DMS79 (cell line): ENCODE measurements around the gene NEBL.

Experiments used
- DNase-seq: peaks from one replicate; lab custom pipeline; 2025; lab: John Stamatoyannopoulos, UW

NEBL gene

DNA sequence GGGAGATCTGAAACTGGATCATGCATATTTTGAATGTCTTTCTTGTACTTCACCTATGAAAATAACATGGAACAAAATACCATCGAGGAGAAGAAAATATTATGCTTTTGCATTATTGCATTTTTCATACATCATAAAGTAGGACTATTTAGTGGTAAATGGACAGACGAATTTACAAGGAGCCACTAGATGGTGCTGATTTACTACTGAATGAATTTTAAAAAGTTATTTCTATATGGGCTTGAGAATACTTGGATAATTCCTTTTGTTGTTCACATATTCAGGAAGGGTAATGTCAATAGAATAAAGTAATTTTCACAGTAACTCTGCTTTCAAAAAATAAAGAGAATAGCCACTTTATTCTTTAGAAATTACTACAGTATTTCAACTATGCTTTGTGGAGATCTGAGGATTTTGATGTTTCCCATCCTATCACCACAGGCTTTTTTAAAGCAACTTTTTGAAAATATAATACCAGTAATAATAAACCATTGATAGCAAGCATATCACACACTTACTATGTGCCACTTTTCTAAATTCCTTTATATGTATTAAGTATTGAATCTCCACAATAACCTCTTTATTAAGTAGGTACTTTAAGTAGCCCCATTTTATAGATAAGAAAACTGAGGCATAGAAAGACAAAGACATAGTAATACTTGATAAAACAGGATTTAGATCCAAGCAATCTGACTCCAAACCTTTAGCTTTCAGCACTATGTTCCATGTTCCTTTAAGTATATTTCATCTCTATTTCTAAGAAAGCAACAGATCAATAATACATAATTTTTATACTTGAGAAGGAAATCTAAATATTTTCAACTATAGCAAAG is 38.6 kb downstream of the NEBL start:
- DNase-seq = no peak

DNA sequence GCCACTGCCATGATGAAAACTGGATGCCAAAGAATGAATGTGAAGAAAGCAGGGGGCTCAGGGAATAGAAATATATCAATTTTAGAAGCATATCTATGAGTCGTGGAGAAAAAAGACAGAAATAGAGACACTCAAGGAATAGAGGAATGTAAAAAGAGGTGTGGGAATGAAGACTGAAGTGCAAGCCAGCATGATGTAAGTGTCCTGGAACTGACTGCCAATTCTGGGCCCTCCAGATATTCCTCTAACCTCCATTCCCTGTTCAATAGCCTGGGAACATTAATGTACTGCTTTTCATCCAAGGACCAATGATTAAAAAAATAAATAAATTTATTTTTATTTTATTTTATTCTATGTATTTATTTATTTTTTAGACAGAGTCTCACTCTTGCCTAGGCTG is 40.6 kb downstream of the NEBL start:
- no peak for DNase-seq

DNA sequence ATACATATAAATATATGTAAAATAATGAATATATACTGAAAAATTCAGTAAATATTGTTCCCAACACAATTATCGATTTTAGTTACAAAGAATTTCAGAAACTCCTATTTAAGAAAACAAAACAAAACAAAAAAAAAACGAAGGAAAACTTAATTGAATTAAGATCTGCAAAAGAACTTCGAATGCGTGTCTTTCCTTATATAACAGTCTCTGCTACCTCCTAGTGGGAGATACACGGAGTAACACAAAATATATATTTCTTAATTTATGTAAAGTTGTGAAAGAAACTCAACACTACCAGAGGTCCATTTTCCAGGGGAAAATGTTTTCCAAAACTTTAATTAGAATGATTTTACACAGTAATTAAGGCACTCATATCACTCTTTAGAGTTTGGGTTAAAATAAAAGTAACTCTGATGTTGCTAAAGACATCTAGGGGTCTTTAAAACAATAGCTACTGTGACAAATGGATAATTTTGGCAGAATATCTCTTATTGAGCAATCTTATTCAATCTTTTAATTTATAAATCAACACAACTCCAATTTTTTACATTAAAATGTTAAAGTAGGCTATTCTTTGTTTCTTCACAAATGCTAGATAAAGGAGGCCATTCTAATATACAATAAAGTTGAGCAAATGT is 41.6 kb downstream of the NEBL start:
- DNase-seq = no peak

DNA sequence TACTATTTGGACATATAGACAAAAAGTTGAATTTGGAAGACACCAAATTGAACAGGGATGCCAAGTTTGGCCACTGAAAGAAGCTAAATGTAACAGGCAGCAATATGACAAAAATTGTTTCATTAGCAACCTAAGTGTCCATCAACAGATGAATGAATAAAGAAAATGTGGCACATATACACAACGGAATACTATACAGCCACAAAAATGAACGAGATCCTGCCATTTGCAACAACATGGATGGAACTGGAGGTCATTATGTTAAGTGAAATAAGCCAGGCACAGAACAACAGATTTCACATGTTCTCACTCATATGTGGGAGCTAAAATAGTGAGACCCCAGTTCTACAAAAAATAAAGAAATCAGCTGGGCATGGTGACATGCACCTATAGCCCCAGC is 43.8 kb downstream of the NEBL start:
- no peak for DNase-seq

DNA sequence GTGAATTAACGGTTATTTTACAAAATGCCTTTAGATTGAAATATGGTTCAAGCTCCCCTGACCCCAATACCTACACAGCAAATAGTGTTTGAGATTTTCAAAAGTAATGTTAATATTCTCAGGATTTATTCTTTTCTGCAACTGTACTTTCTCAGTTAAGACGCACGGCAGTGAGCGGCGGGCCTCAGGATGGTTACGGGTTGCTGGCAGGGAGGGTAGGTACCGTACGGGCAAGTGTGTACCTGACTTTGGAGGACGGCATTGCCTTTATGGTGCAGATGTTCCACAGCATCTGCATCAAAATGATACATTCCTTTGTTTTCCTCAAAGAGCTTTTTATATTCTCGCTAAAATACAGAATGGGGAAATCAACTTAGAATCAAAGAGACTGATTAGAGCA is 44.8 kb downstream of the NEBL start:
- DNase-seq = no peak

DNA sequence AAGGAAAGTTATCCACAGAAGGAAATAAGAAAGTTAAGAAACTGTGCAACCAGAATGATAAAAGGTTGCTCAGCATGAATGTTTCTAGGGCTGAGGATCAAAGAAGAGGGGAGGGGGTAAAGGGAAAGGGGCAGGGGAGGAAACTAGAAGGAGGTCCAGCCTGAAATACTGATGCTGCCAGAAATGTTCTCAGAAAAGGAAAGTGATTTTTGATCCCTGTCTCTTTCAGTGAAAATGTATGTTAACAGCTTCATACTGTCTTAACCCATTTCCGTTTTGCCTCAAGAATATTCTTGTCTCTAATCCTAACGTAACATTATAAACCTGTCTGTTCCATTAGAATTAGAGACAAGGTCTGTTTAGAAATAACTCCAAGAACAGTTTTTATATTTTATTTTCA is 49.6 kb downstream of the NEBL start:
- no peak for DNase-seq

DNA sequence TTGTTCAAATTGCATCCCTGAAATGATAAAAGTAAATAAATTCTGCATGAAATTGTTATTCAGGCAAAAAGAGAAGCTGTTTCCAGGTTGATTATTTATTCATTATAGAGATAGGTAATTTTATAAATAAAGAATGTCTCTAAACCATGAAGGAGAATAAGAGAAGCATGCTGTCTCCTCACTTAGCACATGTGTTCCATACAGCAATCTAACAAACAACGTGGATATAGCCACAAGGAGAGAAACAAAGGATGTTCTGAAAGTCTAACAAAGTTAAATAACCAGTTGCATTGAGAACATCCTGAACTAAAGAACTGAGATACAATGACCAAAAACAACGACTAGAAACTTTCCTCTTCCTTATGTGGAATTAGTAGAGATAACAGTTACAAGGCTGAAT is 50.8 kb downstream of the NEBL start:
- DNase-seq = no peak

DNA sequence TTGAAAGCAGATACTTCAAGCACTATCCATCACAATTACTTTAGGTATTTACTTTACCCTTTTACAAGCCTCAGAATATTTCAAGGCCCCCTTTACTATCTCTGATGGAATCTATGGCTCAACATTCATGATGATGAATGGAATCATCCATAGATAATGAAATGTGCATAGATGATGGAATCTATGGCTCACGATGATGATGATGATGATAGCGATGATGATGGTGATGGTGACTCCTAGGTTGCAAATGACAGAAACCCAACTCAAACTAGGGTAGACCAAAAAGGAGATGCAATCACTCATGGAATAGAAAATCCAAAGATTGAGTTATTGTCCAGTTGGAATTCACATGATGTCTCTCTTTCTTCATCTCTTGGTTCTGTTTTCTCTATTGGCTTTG is 55.7 kb downstream of the NEBL start:
- DNase-seq = no peak

DNA sequence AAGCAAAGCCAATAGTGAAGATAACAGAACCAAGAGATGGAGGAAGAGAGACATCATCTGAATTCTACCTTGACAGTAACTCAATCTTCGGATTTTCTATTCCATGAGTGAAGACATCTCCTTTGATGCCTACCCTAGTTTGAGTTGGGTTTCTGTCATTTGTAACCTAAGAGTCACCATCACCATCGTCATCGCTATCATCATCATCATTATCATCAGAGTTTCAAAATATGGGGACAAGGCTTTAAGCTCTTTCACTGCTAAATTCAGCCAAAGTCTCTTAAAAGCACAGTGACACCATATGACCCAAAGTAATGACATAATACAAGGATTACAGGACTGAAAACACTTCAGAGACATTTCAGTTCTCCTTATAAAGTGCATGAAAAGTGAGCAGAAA is 57.2 kb downstream of the NEBL start:
- no peak for DNase-seq

DNA sequence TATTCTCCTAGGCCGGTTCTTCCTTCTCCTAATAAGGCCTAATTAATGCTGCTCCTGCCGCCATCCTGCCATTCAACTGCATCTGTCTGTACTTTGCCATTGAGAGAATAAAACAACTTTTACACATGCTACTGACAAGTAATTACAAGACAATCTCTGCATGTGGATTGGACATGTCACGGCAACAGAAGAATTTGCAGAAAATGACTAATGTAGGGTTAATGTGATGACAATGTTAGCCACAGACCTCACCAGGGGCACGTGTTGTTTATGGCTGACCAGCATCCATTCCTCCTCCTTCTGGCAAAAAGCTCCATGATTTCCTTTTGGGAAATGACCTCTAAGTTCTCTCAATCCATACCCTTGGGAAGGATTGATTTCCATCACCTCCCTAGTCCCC is 58.0 kb downstream of the NEBL start:
- DNase-seq = no peak

DNA sequence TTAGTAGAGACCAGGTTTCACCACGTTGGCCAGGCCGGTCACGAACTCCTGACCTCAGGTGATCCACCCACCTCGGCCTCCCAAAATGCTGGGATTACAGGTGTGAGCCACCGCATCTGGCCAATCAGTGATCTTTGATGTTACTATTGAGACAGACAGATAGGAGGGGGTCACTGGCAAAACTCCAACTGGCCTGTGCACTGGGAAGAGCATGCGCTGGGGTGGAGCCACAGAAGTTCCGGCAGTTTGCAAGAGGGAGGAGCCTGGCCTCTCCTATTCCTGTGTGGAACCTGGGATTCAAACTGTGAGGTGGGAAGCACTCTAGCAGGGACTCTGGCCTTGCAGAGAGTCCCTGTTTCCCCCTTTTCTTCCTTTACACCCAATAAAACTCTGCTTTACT is 60.7 kb downstream of the NEBL start:
- no peak for DNase-seq

DNA sequence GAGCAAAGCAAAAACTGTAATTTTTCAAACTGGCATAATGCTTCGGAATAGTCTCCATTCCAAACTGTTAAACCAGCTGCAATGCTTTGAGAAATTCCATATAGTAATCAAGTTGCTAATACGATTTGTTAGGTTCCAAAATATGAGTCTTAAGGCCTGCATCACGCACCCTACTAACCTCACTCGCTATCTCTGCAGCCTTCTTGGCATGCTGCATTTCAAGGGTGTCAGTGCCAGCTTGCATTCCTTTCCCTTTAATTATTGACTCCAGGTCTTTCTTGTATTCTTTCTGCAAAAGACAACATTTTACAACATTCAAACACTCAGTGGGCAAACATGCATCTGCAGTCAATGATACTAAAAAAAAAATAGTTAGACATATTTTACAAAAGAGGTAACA is 61.8 kb downstream of the NEBL start:
- DNase-seq = no peak

DNA sequence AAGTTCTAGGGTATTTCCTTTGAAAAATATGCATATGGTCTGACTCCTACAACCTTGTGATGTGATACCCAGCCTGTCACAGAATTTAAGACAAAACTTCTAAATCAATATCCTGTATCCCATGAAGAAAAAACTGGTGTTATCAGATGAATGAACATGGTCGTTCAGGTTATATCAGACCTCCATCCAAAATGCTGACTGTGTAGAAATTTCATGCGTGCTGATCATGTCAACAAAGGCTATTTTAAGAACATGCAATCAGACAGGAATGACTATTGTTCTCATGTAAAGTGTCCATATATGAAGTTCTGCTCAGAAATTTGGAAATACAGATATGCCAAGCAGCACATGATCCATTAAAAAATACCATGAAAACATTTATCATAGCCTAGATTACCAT is 62.3 kb downstream of the NEBL start:
- no peak for DNase-seq

DNA sequence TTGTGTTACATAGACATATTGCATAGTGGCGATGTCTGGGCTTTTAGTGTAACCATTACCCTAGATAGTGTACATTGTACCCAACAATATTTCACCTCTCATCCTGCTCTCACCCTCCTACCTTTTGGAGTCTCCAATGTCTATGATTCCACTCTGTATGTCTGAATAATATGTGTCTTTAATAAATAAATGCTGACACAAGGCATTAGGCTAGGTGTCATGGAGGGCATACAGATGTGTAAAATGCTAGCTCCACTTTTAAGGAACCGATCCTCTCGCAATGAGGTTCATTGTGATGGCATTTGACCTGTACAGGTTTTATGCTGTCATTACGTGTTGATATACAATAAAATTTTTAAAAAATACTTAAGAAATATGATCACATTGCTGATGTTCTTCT is 74.3 kb downstream of the NEBL start:
- no peak for DNase-seq

DNA sequence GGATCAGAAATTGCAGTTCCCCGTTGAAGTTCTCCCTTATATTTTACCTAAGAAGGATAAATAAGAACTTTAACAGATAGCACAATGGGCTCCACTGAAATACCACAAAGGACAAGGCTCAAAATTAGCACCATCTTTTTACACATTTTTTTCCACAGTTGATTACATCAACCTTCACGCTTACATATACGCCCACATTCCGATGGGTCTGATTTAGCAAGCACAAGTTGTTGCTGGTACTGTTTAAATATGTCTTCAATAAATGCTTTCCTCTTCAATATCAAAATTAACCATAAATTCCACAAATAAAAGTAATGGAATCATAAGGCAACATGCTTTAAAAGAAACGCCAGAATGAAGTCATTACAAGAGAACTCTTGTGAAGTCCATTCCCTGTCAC is 79.5 kb downstream of the NEBL start:
- no peak for DNase-seq

DNA sequence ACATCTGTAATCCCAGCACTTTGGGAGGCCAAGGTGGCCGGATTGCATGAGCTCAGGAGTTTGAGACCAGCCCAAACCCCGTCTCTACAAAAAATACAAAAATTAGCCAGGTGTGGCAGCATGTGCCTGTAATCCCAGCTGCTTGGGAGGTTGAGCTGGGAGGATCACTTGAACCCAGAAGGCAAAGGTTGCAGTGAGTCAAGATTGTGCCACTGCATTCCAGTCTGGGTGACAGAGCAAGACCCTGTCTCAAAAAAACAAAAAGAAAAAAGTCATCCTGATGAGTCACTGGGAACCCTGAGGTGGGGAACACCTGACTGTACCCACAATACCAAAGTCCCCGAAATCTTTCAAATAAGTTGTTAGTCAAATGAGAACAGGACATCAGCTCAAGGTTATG is 80.0 kb downstream of the NEBL start:
- DNase-seq = no peak

DNA sequence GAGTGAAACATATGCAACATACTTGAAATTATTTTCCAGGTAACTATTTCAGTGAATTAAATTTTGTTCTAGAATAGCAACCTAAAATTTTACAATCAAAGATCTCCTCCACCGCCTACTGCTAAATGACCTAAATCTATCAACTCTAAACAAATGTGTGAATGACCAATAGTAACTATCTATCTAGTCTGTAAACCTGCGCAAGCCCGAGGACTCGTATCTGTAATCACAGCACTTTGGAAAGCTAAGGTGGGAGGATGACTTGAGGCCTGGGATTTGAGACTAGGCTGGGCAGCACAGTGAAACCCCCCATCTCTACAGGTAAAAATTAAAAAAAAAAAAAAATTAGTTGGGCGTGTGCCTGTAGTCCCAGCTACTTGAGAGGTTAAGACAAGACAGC is 83.0 kb downstream of the NEBL start:
- DNase-seq = no peak

DNA sequence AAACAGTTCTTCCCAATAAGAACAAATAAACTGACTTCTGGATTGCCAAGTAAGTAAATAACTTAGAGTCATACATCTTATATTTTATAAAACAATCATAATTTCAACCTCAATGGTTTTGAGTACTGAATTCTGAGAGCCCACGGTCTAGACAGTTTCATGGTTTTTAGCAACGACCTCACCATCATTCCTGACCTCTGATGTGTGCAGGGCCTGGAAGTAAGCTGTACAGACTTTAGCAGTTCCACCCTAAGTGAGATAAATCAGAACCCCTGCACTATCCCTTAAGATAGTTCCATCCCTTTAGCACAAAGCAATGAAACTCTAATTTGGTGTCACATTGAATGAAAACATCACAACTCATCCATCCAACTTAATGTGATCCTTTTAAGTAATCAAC is 86.0 kb downstream of the NEBL start:
- DNase-seq = no peak

DNA sequence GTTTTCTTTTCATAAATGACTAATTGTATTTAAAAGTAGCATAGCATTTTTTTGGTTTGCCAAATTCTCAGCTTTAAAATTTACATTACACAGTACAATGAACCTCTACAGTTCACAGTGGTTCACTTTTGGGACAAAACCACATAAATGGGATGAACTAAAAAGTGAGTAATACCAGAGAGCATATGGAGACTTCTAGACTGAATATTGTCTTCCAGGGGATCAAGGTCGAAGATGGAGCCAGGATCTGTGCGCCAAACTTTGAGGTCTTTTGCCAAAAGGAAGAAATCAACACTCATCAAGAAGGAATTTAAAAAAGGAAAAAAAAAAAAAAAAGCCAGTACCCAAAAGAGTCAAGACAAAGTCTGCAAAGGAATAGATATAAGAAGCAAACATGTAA is 87.5 kb downstream of the NEBL start:
- no peak for DNase-seq

DNA sequence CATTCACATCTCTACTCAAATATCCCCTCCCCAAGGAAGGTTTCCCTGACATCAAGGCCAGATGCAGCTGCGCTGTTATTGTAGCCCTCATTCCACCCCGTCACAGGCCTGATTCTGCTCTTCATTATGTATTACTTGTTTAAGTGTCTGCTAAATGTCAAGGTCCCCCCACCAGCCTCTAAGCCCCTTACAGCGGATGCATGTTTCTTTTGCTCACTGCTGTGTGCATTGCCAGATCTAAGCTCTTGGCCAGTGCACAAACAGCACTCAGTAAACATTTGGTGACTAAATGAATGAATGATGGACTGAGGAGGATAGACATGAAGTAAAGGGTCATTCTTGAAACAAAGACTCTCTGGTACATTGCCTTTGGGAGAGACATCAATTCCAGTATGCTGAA is 90.6 kb downstream of the NEBL start:
- DNase-seq = no peak

DNA sequence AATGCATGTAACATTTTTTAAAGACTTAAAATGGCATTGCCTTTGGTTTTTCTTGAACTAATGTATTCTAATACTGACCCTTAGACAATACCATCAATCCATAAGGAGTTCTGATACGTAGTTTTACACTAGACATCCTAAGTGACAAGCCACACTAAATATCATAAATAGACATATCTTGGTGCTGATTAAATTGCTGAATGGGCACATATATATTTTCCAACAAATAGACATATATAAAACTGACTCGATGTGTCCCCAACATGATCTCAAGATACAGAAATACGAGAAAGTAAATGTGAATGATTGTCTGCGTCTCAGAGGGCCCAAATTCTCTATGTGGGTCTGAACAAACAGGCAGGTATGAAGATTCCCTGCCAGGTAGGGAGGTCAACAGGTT is 99.8 kb downstream of the NEBL start:
- no peak for DNase-seq

DNA sequence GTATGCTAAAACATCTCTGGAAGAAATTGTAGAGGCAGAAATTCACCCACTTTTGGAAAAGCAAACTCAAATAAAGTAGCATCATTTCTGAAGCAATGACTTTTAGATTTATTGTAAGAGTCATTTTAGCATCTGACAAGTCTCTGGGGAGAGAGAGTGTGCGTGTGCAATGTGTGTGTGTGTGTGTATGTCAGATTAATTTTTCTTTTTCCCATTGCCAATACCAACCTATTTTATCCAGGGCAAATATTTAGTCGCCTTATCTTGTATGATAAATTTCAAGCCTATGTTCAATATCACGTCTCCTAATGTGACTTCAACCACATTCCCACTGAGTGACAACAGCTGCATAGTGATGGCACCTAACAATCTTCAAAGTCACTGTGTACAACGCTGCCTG is 101.7 kb downstream of the NEBL start:
- DNase-seq = no peak

DNA sequence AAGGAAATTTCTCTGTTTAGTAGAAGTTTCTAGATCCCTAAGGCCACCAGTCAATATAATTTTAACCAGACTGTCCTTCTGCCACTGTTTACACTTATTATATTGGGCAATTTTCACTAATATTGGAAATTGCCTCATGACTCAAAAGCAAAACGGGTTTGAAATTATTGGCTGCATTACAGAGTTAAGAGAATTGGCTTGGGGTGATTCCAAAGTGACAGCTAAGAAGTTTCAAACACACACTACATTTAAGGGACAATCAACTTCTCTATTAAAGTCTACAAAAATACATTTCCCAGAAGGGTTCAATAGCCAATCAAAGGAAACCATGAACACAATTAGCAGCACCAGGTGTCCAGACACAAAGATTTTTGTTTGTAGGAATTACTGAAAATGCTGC is 111.9 kb downstream of the NEBL start:
- no peak for DNase-seq
